Smooth muscle cell (in vitro differentiated cells): ENCODE results near the gene KRTAP10-6. TPM values are rescaled to one million over a fixed set of nuclear protein-coding genes. Genes with fewer than 3 reads are reported as not detected.

Experiments
- DNase-seq: peaks from one replicate; lab custom pipeline; 2025; ENCODE audit not compliant: unreplicated experiment; lab: John Stamatoyannopoulos, UW
- H2AFZ ChIP-seq: fragments of 200-600 bp; sonication (generic); 2 replicates; pipeline ENCODE4 v1.6.0; 2016; ENCODE audit warnings: antibody characterized with exemption, low read depth, mild to moderate bottlenecking
- H3F3A ChIP-seq: fragments of 200-600 bp; sonication (generic); 2 replicates; pipeline ENCODE4 v1.6.0; 2017; ENCODE audit warnings: antibody characterized with exemption, low read depth
- H3K27ac ChIP-seq: fragments of 200-600 bp; sonication (generic); 2 replicates; pipeline ENCODE4 v1.5.1; 2016; ENCODE audit warnings: low read depth, mild to moderate bottlenecking
- H3K27me3 ChIP-seq: fragments of 200-600 bp; sonication (generic); 2 replicates; pipeline ENCODE4 v1.6.1; 2016; ENCODE audit warnings: low read depth, mild to moderate bottlenecking
- H3K36me3 ChIP-seq: fragments of 200-600 bp; sonication (generic); 2 replicates; pipeline ENCODE4 v1.5.1; 2016; ENCODE audit warnings: low read depth
- H3K4me1 ChIP-seq: fragments of 200-600 bp; sonication (generic); 2 replicates; pipeline ENCODE4 v1.5.1; 2016; ENCODE audit warnings: low read depth
- H3K4me2 ChIP-seq: fragments of 200-600 bp; sonication (generic); 2 replicates; pipeline ENCODE4 v1.6.0; 2016; ENCODE audit warnings: mild to moderate bottlenecking
- H3K4me3 ChIP-seq: fragments of 200-600 bp; sonication (generic); 2 replicates; pipeline ENCODE4 v1.5.1; 2016; ENCODE audit warnings: mild to moderate bottlenecking
- H3K79me2 ChIP-seq: fragments of 200-600 bp; sonication (generic); 2 replicates; pipeline ENCODE4 v1.6.0; 2016; ENCODE audit warnings: low read depth, mild to moderate bottlenecking
- H3K9ac ChIP-seq: fragments of 200-600 bp; sonication (generic); 2 replicates; pipeline ENCODE4 v1.6.0; 2016; ENCODE audit warnings: low read depth
- H3K9me3 ChIP-seq: fragments of 200-600 bp; sonication (generic); replicated peaks from 2 replicates; pipeline ENCODE4 v1.5.1; 2016; ENCODE audit warnings: low read depth
- H4K20me1 ChIP-seq: fragments of 200-600 bp; sonication (generic); 2 replicates; pipeline ENCODE4 v1.6.0; 2016; ENCODE audit warnings: low read depth
- WGBS: methylation state at CpG from one replicate; pipeline ENCODE4 v1.1.7; 2016; ENCODE audit warnings: low lambda C conversion rate; 5-methylcytosine and 5-hydroxymethylcytosine counted together
- polyA plus RNA-seq: library from polyadenylated mRNA; unstranded; fragments of >200 nt; fragmentation: Nextera tagmentation; extraction: Ambion mirVana; gene quantifications from 2 replicates; pipeline ENCODE4 v1.2.1, GENCODE V29; 2016
- total RNA-seq: library from RNA; depleted of rRNA; stranded (reverse); fragments of >200 nt; gene quantifications from 2 replicates; pipeline ENCODE4 v1.2.3, GENCODE V29; 2014
- TF ChIP-seq, protein P1 (sequence below): fragments of 200-600 bp; sonication (generic); IDR thresholded peaks from 2 replicates; pipeline ENCODE4 v1.5.1; 2017; ENCODE audit warnings: borderline replicate concordance, mild to moderate bottlenecking, antibody characterized with exemption; ENCODE audit not compliant: insufficient read depth, poor library complexity, severe bottlenecking

Gene KRTAP10-6
- total and polyA plus RNA-seq, 2 experiments from 2014 or later, result 0.38 TPM; not detected in 1

- no peaks in the 10 kb centered on the region for H3K36me3 ChIP-seq
- H3K9ac ChIP-seq, result no peak overlapping the region
- DNase-seq, result no peak
- 93% methylated on average over 9 of the region's 9 CpGs for WGBS
- H3K4me1 ChIP-seq, result no peaks in the 10 kb centered on the region
- no peaks in the 10 kb centered on the region for H4K20me1 ChIP-seq
- no peak overlapping the region for H3K27ac ChIP-seq
- no peak overlapping the region for H3K4me2 ChIP-seq
- H3K79me2 ChIP-seq, result no peaks in the 10 kb centered on the region
- H2AFZ ChIP-seq, result no peak overlapping the region
- no peaks in the 10 kb centered on the region for H3K27me3 ChIP-seq
- no peaks in the 10 kb centered on the region for H3F3A ChIP-seq
- TF ChIP-seq, protein P1, sequence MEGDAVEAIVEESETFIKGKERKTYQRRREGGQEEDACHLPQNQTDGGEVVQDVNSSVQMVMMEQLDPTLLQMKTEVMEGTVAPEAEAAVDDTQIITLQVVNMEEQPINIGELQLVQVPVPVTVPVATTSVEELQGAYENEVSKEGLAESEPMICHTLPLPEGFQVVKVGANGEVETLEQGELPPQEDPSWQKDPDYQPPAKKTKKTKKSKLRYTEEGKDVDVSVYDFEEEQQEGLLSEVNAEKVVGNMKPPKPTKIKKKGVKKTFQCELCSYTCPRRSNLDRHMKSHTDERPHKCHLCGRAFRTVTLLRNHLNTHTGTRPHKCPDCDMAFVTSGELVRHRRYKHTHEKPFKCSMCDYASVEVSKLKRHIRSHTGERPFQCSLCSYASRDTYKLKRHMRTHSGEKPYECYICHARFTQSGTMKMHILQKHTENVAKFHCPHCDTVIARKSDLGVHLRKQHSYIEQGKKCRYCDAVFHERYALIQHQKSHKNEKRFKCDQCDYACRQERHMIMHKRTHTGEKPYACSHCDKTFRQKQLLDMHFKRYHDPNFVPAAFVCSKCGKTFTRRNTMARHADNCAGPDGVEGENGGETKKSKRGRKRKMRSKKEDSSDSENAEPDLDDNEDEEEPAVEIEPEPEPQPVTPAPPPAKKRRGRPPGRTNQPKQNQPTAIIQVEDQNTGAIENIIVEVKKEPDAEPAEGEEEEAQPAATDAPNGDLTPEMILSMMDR, result no peak
- no peak overlapping the region for H3K4me3 ChIP-seq
- no peaks in the 10 kb centered on the region for H3K9me3 ChIP-seq
These were observed 35.4 kb downstream of the KRTAP10-6 start for GRCh38 chr21:44556879-44557278.

- Histone ChIP-seq H3K9ac (no peak overlapping the region), H3K4me1 (no peaks in the 10 kb centered on the region), H4K20me1 (no peaks in the 10 kb centered on the region), H3K27me3 (no peaks in the 10 kb centered on the region), H3K4me2 (no peak overlapping the region), H3K79me2 (no peaks in the 10 kb centered on the region), H3F3A (no peaks in the 10 kb centered on the region), H3K9me3 (no peaks in the 10 kb centered on the region), H3K36me3 (no peaks in the 10 kb centered on the region), H2AFZ (no peak overlapping the region), H3K27ac (no peak overlapping the region), H3K4me3 (no peak overlapping the region)
- 90% methylated on average over 13 of the region's 13 CpGs for WGBS
- TF ChIP-seq, protein P1, result no peak
- no peak for DNase-seq
These were observed 37.0 kb downstream of the KRTAP10-6 start for GRCh38 chr21:44555200-44555875.

DNA sequence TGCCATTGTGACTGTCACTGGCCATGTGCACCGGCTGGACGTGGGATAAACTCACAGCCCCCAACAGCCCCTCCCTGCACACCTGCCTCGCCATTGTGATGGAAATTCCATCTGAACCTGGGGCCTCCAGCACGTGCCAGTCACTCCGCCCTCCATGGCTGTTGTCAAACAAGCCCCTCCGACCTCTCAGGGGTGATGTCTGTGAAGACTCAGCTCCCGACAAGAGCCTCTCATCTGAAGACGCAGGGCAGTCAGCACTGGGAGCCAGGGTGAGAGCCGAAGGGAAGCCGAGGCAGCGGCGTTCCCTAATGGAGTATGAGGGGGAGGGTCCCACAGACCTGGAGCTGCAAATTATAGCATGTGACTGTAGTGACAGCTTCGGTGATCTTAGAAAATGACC is 39.6 kb downstream of the KRTAP10-6 start:
- no peak overlapping the region for H3K4me2 ChIP-seq
- no peaks in the 10 kb centered on the region for H3F3A ChIP-seq
- DNase-seq, result no peak
- no peaks in the 10 kb centered on the region for H3K79me2 ChIP-seq
- 78% methylated on average over 13 of the region's 13 CpGs for WGBS
- no peak overlapping the region for H2AFZ ChIP-seq
- H4K20me1 ChIP-seq, result no peaks in the 10 kb centered on the region
- no peak overlapping the region for H3K4me3 ChIP-seq
- H3K9ac ChIP-seq, result no peak overlapping the region
- TF ChIP-seq, protein P1, result no peak
- no peaks in the 10 kb centered on the region for H3K27me3 ChIP-seq
- no peaks in the 10 kb centered on the region for H3K9me3 ChIP-seq
- H3K4me1 ChIP-seq, result peaks cover 12% of the 10 kb centered on the region
- H3K27ac ChIP-seq, result no peak overlapping the region
- no peaks in the 10 kb centered on the region for H3K36me3 ChIP-seq

DNA sequence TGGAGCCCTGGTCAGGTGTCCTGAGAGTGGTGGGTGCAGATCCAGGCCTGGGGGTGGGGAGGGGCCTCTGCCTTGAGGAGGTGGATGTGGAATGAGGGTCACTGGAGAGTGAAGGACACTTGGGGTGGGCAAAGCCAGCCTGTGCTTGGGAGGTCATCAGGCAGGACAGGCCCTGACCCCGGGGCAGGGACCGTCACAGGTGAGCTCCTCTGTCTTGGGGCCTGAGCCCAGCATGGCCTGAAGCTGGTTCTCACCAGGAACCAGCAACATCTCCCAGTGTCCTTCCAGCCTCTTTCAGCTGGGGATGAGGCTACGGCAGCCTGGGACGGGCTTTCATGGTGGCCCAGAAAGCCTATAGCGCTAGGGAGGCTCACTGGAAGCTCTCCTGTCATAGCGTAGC is 40.2 kb downstream of the KRTAP10-6 start:
- Histone ChIP-seq H3K9ac (no peak overlapping the region), H4K20me1 (no peaks in the 10 kb centered on the region), H3F3A (no peaks in the 10 kb centered on the region), H3K36me3 (no peaks in the 10 kb centered on the region), H3K4me2 (no peak overlapping the region), H3K9me3 (peaks cover 4% of the 10 kb centered on the region), H3K4me1 (peaks cover 12% of the 10 kb centered on the region), H2AFZ (no peak overlapping the region), H3K27me3 (no peaks in the 10 kb centered on the region), H3K4me3 (no peak overlapping the region), H3K79me2 (no peaks in the 10 kb centered on the region), H3K27ac (no peak overlapping the region)
- WGBS, result 97% methylated on average over 5 of the region's 6 CpGs
- TF ChIP-seq, protein P1, result no peak
- DNase-seq, result no peak
